ENCODE measurements around the gene ARID1B. TPM values are rescaled to one million over a fixed set of nuclear protein-coding genes. Genes with fewer than 3 reads are reported as not detected.
A peak's percentile ranks its signal among the peaks of the same experiment; 100 is the strongest.

The ARID1B gene
- total RNA-seq, 1 experiment from 2014 or later, result 60.3 TPM

DNA sequence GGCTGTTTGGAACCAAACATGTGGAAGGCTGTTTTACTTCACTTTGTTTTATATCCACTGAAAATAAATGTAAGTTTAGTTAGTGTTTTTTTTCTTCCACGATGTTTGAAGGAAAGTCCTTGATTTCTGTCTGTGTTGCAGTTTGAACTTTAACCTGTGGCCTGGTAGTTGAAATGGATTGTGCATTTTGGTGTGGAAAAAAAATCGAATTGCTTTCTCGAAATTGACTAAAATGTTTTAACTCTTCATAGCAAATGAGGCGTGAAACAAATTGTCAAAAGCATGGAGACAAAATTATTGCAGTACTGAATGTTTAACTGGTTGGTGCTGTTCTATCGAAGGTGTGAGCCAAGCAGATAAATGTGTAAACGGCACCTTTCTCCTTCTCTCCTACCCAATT lies 24.5 kb downstream of the ARID1B start (continued):
- TF ChIP-seq ZNF138 (CRISPR knock-in tag; conservative IDR thresholded peaks at IDR 0.05) (no peak), ELF4 (CRISPR knock-in tag; IDR thresholded peaks at IDR 0.05; ENCODE audit: low read depth) (no peak), ZNF317 (CRISPR knock-in tag; IDR thresholded peaks at IDR 0.05; ENCODE audit: borderline replicate concordance, low read depth) (no peak)

DNA sequence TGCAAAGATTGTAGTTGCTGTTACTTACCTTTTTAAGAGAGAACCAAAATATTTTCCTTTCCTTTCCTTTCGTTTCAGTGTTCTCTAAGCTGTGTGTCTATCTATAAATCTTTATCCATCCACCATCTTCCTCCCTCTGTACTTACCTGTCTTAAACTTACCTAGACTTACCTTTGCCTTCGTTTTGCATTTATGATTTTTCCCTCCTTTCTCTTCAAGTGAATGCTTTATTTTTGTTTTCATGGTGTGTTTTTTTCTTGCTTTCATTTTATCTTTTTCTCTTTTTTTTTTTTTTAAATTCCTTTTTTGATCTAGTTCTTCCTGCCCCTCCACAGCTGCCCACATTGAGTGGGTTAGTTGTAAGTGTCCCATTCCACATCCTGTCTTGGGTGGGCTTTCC lies 26.2 kb downstream of the ARID1B start:
- H3K27ac Mint-ChIP-seq, result no peak overlapping the region; the same call in 1 of the 2 replicates
- no peak for DNase-seq (ENCODE audit: low spot score)
- no peaks in the 10 kb centered on the region for H3K36me3 Mint-ChIP-seq
- POLR2A ChIA-PET, result no interaction called here
- no peaks in the 10 kb centered on the region for H3K27me3 Mint-ChIP-seq (ENCODE audit: low read depth)
- H3K9me3 Mint-ChIP-seq, result no peaks in the 10 kb centered on the region
- H3K4me1 Mint-ChIP-seq, result peaks cover 52% of the 10 kb centered on the region
- CTCF ChIA-PET, result no interaction called here
- ATAC-seq, result no peak
- TF ChIP-seq, protein P1, sequence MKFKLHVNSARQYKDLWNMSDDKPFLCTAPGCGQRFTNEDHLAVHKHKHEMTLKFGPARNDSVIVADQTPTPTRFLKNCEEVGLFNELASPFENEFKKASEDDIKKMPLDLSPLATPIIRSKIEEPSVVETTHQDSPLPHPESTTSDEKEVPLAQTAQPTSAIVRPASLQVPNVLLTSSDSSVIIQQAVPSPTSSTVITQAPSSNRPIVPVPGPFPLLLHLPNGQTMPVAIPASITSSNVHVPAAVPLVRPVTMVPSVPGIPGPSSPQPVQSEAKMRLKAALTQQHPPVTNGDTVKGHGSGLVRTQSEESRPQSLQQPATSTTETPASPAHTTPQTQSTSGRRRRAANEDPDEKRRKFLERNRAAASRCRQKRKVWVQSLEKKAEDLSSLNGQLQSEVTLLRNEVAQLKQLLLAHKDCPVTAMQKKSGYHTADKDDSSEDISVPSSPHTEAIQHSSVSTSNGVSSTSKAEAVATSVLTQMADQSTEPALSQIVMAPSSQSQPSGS (CRISPR knock-in tag; IDR thresholded peaks at IDR 0.05; ENCODE audit: borderline replicate concordance, low read depth), result no peak
- TF ChIP-seq, protein P2, sequence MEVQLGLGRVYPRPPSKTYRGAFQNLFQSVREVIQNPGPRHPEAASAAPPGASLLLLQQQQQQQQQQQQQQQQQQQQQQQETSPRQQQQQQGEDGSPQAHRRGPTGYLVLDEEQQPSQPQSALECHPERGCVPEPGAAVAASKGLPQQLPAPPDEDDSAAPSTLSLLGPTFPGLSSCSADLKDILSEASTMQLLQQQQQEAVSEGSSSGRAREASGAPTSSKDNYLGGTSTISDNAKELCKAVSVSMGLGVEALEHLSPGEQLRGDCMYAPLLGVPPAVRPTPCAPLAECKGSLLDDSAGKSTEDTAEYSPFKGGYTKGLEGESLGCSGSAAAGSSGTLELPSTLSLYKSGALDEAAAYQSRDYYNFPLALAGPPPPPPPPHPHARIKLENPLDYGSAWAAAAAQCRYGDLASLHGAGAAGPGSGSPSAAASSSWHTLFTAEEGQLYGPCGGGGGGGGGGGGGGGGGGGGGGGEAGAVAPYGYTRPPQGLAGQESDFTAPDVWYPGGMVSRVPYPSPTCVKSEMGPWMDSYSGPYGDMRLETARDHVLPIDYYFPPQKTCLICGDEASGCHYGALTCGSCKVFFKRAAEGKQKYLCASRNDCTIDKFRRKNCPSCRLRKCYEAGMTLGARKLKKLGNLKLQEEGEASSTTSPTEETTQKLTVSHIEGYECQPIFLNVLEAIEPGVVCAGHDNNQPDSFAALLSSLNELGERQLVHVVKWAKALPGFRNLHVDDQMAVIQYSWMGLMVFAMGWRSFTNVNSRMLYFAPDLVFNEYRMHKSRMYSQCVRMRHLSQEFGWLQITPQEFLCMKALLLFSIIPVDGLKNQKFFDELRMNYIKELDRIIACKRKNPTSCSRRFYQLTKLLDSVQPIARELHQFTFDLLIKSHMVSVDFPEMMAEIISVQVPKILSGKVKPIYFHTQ (CRISPR knock-in tag; IDR thresholded peaks at IDR 0.05), result no peak
- no peak overlapping the region for H3K4me3 Mint-ChIP-seq

DNA sequence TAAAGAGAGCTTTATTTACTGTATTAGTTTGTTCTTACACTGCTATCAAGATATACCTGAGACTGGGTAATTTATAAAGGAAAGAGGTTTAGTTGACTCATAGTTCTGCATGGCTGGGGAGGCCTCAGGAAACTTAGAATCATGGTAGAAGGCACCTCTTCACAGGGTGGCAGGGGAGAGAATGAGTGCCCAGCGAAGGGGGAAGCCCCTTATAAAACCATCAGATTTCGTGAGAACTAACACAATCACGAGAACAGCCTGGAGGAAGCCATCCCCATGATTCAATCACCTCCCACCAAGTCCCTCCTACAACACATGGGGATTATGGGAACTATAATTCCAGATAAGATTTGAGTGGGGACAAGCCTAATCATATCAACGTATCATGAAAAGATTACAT lies 27.2 kb downstream of the ARID1B start:
- peaks cover 61% of the 10 kb centered on the region for H3K4me1 Mint-ChIP-seq
- ChIA-PET CTCF (no interaction called here), POLR2A (no interaction called here)
- H3K27me3 Mint-ChIP-seq (ENCODE audit: low read depth), result no peaks in the 10 kb centered on the region
- peak overlapping the region; percentile 79 for H3K27ac Mint-ChIP-seq
- H3K36me3 Mint-ChIP-seq, result no peaks in the 10 kb centered on the region
- no peak for DNase-seq (ENCODE audit: low spot score)
- H3K4me3 Mint-ChIP-seq, result no peak overlapping the region
- no peaks in the 10 kb centered on the region for H3K9me3 Mint-ChIP-seq
- no peak for ATAC-seq
- TF ChIP-seq GABPB1 (CRISPR knock-in tag; IDR thresholded peaks at IDR 0.05) (no peak), ELF4 (CRISPR knock-in tag; IDR thresholded peaks at IDR 0.05; ENCODE audit: low read depth) (no peak), OVOL2 (CRISPR knock-in tag; IDR thresholded peaks at IDR 0.05; ENCODE audit: borderline replicate concordance) (no peak)
- TF ChIP-seq, protein P3, sequence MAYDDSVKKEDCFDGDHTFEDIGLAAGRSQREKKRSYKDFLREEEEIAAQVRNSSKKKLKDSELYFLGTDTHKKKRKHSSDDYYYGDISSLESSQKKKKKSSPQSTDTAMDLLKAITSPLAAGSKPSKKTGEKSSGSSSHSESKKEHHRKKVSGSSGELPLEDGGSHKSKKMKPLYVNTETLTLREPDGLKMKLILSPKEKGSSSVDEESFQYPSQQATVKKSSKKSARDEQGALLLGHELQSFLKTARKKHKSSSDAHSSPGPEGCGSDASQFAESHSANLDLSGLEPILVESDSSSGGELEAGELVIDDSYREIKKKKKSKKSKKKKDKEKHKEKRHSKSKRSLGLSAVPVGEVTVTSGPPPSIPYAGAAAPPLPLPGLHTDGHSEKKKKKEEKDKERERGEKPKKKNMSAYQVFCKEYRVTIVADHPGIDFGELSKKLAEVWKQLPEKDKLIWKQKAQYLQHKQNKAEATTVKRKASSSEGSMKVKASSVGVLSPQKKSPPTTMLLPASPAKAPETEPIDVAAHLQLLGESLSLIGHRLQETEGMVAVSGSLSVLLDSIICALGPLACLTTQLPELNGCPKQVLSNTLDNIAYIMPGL (CRISPR knock-in tag; IDR thresholded peaks at IDR 0.05), result no peak
- TF ChIP-seq, protein P2 (CRISPR knock-in tag; IDR thresholded peaks at IDR 0.05), result no peak
- TF ChIP-seq, protein P4, sequence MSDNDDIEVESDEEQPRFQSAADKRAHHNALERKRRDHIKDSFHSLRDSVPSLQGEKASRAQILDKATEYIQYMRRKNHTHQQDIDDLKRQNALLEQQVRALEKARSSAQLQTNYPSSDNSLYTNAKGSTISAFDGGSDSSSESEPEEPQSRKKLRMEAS (CRISPR knock-in tag; IDR thresholded peaks at IDR 0.05), result no peak

DNA sequence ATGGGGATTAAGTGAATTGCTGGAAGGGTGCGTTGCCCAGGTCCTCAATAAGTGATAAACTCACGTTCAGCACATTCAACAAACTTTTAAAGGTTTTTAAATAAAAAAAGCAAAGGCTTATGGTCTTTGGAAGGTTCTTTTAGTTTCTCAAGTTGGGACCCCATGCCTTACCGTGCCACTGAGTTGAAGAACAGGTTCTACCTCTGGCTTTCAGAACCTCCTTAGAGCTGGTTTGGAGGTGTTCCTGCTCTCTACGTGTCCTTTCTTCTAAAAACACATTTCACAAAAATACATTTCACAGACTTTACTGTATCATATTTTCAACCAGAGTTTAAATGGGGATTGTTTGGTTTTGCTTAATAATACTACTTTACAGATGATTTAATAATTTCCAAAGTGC lies 29.0 kb downstream of the ARID1B start:
- H3K27ac Mint-ChIP-seq, result no peak overlapping the region; the same call in none of the 2 replicates
- POLR2A ChIA-PET, result interaction anchor here (0.6 kb wide), 1 partner anchor 322 kb away, joined by 3 read pairs; no protein-coding TSS in a partner anchor
- ATAC-seq, result no peak
- H3K36me3 Mint-ChIP-seq, result peaks cover 9% of the 10 kb centered on the region
- no peak for DNase-seq (ENCODE audit: low spot score)
- no peaks in the 10 kb centered on the region for H3K27me3 Mint-ChIP-seq (ENCODE audit: low read depth)
- peaks cover 8% of the 10 kb centered on the region for H3K9me3 Mint-ChIP-seq
- CTCF ChIA-PET, result interaction anchor here (1.6 kb wide), 1 partner anchor 13 kb away, joined by 5 read pairs; no protein-coding TSS in a partner anchor
- no peak overlapping the region for H3K4me3 Mint-ChIP-seq
- peaks cover 66% of the 10 kb centered on the region for H3K4me1 Mint-ChIP-seq
- TF ChIP-seq CREB1 (CRISPR knock-in tag; IDR thresholded peaks at IDR 0.05) (no peak), ESRRA (CRISPR knock-in tag; IDR thresholded peaks at IDR 0.05; ENCODE audit: borderline replicate concordance) (no peak), ZNF317 (CRISPR knock-in tag; IDR thresholded peaks at IDR 0.05; ENCODE audit: borderline replicate concordance, low read depth) (no peak), IRF2 (CRISPR knock-in tag; IDR thresholded peaks at IDR 0.05; ENCODE audit: borderline replicate concordance, low read depth) (no peak), SOX15 (CRISPR knock-in tag; IDR thresholded peaks at IDR 0.05) (no peak), FOXP1 (CRISPR knock-in tag; IDR thresholded peaks at IDR 0.05; ENCODE audit: borderline replicate concordance) (no peak)
- TF ChIP-seq, protein P5, sequence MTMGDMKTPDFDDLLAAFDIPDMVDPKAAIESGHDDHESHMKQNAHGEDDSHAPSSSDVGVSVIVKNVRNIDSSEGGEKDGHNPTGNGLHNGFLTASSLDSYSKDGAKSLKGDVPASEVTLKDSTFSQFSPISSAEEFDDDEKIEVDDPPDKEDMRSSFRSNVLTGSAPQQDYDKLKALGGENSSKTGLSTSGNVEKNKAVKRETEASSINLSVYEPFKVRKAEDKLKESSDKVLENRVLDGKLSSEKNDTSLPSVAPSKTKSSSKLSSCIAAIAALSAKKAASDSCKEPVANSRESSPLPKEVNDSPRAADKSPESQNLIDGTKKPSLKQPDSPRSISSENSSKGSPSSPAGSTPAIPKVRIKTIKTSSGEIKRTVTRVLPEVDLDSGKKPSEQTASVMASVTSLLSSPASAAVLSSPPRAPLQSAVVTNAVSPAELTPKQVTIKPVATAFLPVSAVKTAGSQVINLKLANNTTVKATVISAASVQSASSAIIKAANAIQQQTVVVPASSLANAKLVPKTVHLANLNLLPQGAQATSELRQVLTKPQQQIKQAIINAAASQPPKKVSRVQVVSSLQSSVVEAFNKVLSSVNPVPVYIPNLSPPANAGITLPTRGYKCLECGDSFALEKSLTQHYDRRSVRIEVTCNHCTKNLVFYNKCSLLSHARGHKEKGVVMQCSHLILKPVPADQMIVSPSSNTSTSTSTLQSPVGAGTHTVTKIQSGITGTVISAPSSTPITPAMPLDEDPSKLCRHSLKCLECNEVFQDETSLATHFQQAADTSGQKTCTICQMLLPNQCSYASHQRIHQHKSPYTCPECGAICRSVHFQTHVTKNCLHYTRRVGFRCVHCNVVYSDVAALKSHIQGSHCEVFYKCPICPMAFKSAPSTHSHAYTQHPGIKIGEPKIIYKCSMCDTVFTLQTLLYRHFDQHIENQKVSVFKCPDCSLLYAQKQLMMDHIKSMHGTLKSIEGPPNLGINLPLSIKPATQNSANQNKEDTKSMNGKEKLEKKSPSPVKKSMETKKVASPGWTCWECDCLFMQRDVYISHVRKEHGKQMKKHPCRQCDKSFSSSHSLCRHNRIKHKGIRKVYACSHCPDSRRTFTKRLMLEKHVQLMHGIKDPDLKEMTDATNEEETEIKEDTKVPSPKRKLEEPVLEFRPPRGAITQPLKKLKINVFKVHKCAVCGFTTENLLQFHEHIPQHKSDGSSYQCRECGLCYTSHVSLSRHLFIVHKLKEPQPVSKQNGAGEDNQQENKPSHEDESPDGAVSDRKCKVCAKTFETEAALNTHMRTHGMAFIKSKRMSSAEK (CRISPR knock-in tag; IDR thresholded peaks at IDR 0.05; ENCODE audit: borderline replicate concordance), result no peak
